HUES6 (cell line): ENCODE measurements around the gene HOPX.

Experiments
- H3K27ac ChIP-seq: 2 replicates; pipeline ENCODE4 v1.7.0; 2013; ENCODE audit warnings: low read depth, mild to moderate bottlenecking, low read length, inconsistent platforms
- H3K27me3 ChIP-seq: 2 replicates; pipeline ENCODE4 v1.6.1; 2013; ENCODE audit warnings: low read length; ENCODE audit not compliant: control insufficient read depth, insufficient read depth
- H3K36me3 ChIP-seq: 2 replicates; pipeline ENCODE4 v1.6.1; 2013; ENCODE audit warnings: low read length; ENCODE audit not compliant: control insufficient read depth, insufficient read depth
- H3K4me1 ChIP-seq: 2 replicates; pipeline ENCODE4 v1.6.1; 2013; ENCODE audit warnings: low read length; ENCODE audit not compliant: control insufficient read depth, insufficient read depth
- H3K4me3 ChIP-seq: 2 replicates; pipeline ENCODE4 v1.5.1; 2013; ENCODE audit warnings: low read depth, low read length
- H3K9ac ChIP-seq: one replicate; pipeline ENCODE4 v1.6.1; 2013; ENCODE audit warnings: mild to moderate bottlenecking, low read length
- H3K9me3 ChIP-seq: 2 replicates; pipeline ENCODE4 v1.6.1; 2013; ENCODE audit warnings: low read depth, low read length; ENCODE audit not compliant: control insufficient read depth, insufficient read depth

Gene HOPX

DNA sequence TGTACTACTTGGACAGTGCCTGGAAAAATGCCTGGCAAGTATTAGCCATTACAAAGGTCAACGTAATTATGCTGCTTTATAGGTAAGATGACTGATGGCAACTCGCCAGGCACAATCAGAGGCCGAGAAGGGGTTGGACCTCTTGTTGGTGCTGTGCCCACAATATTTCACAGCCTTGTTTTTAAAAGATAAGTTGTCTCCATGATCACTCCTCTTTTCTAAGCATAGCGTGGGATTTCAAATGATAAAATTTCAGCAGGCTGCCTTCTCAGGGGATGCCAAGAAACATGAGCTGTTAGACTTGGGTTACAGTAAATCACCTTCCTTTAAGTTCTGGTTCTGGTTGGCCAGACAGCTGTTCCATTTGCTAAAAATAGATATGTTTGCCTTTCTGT lies 26.9 kb downstream of the HOPX start:
- H3K9ac ChIP-seq, result no peak overlapping the region
- H3K27ac ChIP-seq, result no peak overlapping the region
- no peaks in the 10 kb centered on the region for H3K36me3 ChIP-seq
- H3K9me3 ChIP-seq, result no peaks in the 10 kb centered on the region
- H3K27me3 ChIP-seq, result peaks cover 76% of the 10 kb centered on the region
- H3K4me3 ChIP-seq, result no peak overlapping the region
- 0 out of 2 replicates have a peak, but pooled peaks cover 4% of the 10 kb centered on the region for H3K4me1 ChIP-seq

DNA sequence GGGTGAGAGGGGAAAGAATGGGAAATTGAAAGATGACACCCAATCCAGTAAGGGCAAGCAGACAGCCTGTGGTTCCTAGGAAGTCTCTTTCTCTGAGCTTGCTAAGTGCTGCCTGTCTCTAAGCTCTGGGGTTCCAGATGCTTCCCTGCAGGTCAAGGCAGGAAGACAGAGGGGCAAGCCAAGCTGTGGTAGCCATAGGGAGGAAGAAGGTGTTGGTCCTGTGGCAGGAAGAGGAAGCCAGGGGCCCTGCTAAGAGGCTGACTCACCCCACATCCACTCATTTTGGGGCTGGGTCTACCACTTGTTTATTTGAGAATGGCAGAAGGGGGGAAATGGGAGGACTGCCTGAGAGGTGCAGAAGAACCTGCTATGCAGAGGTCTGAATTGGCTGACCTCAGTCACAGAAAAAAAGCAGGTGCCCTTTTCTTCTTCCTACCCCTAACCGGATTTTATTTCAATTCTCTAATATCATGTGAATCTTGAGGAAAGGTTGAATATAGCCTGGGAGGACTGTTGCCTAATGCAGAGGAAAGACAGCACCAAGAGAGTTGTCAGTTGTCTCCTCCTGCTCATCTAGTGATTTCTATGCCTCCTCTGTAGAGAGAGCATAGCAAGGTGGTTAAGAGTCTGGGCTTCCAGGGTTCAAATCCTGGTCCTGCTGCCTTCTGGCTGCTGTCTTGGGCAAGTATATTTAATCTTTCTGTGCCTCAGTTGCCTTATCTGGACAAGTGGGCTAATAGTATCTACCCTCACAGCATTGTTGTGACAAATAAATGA lies 27.4 kb downstream of the HOPX start:
- H3K36me3 ChIP-seq, result no peaks in the 10 kb centered on the region
- H3K27ac ChIP-seq, result no peak overlapping the region
- H3K27me3 ChIP-seq, result peaks cover 70% of the 10 kb centered on the region
- no peak overlapping the region for H3K4me3 ChIP-seq
- 0 out of 2 replicates have a peak, but pooled peaks cover 4% of the 10 kb centered on the region for H3K4me1 ChIP-seq
- H3K9ac ChIP-seq, result no peak overlapping the region
- no peaks in the 10 kb centered on the region for H3K9me3 ChIP-seq

DNA sequence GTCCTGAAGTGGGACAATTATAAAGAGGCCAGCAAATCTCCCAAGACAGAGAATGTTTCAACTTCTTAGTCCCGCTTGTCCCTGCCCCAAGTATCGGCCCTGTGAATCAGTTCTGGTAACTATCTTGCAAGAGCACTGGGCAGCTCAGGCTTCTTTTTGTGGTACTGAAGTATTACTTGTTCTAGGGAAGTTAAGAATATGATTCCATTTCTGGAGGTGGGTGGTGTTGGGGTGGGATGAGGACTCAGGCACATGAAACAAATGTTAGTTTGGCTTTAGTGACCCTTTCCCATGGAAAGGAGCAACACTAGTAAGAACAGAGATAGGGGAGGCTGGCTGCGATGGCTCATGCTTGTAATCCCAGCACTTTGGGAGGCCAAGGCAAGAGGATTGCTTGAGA lies 28.9 kb downstream of the HOPX start:
- Histone ChIP-seq H3K27me3 (peaks cover 56% of the 10 kb centered on the region), H3K4me3 (no peak overlapping the region), H3K9me3 (no peaks in the 10 kb centered on the region), H3K27ac (no peak overlapping the region), H3K4me1 (0 out of 2 replicates have a peak, but pooled peaks cover 4% of the 10 kb centered on the region), H3K36me3 (no peaks in the 10 kb centered on the region), H3K9ac (no peak overlapping the region)

DNA sequence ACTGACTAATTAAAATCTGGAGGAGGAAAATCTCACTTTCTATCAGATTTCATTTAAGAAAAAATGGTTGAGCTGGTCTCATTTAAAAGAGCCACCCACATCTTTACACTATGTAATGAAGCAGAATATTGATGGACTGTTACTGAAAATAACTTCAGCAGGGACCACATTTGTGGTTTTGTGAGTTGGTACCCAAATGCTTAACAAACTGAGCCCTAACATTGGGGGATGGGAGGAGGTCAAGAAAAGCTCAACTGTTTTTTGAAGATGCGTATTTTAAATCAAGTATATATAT lies 30.1 kb downstream of the HOPX start:
- Histone ChIP-seq H3K4me1 (no peaks in the 10 kb centered on the region), H3K4me3 (no peak overlapping the region), H3K27me3 (peaks cover 44% of the 10 kb centered on the region), H3K9ac (no peak overlapping the region), H3K36me3 (no peaks in the 10 kb centered on the region), H3K9me3 (peaks cover 6% of the 10 kb centered on the region), H3K27ac (no peak overlapping the region)

DNA sequence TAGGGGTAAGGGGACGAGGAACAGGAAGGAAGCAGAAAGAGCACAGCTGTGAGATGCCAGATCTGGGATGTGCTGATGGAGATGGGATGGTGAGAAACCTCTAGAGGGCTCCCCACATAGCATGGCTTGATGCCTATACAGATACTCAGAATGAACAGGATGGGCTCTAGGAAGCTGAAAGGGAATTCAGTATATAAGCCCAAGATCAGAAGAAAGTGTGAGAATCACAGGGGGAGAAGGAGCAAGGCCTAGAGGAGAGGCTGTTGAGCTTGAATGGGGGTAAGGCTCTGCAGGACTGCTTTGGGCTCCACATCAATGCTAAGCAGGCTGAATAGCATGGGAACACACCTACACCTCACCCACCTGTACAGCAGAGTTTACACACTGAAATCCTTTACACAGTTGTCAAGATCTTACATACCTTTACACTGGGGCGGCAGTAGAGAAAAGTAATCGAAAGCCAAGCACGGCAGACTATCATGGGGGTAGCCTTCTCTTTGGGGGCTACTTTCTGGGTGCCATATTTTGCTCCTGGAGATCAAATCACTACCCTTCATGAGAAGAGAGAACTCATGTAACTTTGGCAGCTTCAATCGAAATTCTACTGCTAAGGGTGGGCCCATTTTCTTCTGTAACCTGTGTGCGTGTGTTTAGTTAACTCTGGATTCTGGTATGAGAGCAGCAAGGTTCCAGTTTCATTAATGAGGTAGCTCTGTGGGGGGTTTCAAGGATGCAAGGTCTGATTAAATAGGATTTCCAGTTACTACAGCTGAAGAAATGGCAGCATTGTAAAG lies 30.6 kb downstream of the HOPX start:
- H3K36me3 ChIP-seq, result no peaks in the 10 kb centered on the region
- H3K27me3 ChIP-seq, result peaks cover 38% of the 10 kb centered on the region
- H3K4me3 ChIP-seq, result no peak overlapping the region
- no peak overlapping the region for H3K9ac ChIP-seq
- peaks cover 9% of the 10 kb centered on the region for H3K9me3 ChIP-seq
- H3K4me1 ChIP-seq, result no peaks in the 10 kb centered on the region
- H3K27ac ChIP-seq, result no peak overlapping the region

DNA sequence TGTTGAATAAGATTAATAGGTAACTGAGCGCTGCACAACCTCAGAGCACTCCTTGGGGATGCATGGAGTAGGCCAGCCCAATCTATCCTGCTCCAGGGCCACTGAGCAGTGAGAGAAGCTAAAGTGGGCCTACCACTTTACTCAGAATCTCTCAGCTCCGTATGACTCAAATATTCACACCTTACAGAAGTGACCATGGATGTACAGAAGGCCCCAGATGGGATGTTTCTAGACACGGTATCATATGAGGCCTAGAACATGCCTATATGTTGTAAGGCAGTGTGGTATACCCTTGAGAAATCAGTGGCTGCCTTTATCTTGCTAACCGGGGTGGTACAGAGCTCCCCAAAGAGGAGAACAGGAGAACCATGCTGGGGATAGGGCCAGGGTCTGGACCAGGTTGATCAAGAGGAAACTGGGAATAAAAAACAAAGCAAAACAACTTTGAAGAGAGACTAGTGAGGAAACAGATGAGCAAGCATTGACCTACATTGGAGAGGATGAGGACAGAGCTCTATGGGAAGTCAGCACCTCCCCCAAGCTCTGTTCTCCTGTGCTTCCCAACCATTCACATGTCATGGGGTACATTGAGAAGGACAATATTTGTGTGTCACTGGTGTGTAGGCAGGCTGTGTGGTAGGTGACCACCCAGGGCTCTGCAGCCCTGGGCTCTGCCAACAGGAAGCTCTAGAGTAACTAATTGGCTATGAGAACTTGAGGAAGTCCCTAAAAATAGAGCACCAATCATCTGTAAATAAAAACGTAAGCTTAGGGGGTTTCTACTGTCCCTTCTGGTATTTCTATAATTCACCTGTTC lies 31.4 kb downstream of the HOPX start:
- no peak overlapping the region for H3K27ac ChIP-seq
- no peaks in the 10 kb centered on the region for H3K4me1 ChIP-seq
- H3K9me3 ChIP-seq, result peaks cover 9% of the 10 kb centered on the region
- H3K9ac ChIP-seq, result no peak overlapping the region
- peaks cover 30% of the 10 kb centered on the region for H3K27me3 ChIP-seq
- no peaks in the 10 kb centered on the region for H3K36me3 ChIP-seq
- no peak overlapping the region for H3K4me3 ChIP-seq

DNA sequence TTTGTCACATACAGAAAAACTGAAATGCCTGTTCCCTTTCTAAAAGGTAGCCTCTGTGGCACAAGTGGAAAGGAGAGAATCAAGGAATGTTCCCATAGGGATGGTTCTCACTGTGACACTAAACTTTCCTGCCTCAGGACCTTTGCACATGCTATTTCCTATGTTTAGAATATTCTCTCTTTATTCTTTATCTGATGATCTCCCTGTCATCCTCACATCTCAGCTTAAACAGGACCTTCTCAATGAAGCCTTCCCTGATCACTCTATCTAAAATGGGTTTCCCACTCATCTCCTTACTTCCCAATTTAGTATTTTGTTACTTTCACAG lies 32.3 kb downstream of the HOPX start:
- H3K9ac ChIP-seq, result no peak overlapping the region
- H3K36me3 ChIP-seq, result no peaks in the 10 kb centered on the region
- H3K27ac ChIP-seq, result no peak overlapping the region
- H3K4me3 ChIP-seq, result no peak overlapping the region
- peaks cover 22% of the 10 kb centered on the region for H3K27me3 ChIP-seq
- no peaks in the 10 kb centered on the region for H3K4me1 ChIP-seq
- H3K9me3 ChIP-seq, result peaks cover 9% of the 10 kb centered on the region

DNA sequence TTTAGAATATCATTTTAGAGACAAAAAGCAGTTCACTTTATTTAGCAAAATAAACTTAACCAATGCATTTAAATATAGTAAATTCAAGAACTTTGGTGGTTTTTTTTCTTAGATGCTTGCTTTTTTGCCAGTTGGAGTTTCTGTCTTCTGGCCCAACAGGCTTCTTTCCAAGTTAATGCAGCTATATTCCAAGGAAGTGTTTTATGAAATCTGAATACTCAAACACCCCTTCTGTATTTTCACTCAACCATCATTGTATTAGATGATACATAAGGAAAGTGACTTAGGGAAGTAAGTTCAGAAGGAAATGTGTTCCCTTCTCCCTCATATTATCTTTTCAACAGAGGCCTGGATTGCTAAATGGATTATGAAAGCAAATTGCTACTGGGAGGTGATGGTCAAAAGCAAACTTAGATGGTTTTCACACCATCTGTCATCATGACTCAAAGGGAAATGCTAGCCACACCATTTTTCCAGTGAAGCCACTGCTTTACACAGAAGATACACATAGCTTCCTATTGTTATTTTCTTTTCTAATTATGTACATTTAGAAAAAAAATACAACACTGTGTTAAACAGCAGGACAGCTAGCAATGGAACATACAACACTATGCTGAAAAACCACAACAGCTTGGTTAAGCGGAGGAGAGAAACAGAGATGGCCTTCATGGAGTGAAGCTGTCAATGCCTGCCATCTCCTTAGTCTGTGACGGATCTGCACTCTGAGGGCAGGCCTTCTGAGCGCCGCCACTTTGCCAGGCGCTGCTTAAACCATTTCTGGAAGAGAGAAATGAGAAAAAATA lies 32.9 kb downstream of the HOPX start:
- H3K4me3 ChIP-seq, result no peak overlapping the region
- H3K27me3 ChIP-seq, result peaks cover 16% of the 10 kb centered on the region
- H3K27ac ChIP-seq, result no peak overlapping the region
- H3K36me3 ChIP-seq, result no peaks in the 10 kb centered on the region
- H3K4me1 ChIP-seq, result no peaks in the 10 kb centered on the region
- H3K9me3 ChIP-seq, result peaks cover 9% of the 10 kb centered on the region
- H3K9ac ChIP-seq, result no peak overlapping the region

DNA sequence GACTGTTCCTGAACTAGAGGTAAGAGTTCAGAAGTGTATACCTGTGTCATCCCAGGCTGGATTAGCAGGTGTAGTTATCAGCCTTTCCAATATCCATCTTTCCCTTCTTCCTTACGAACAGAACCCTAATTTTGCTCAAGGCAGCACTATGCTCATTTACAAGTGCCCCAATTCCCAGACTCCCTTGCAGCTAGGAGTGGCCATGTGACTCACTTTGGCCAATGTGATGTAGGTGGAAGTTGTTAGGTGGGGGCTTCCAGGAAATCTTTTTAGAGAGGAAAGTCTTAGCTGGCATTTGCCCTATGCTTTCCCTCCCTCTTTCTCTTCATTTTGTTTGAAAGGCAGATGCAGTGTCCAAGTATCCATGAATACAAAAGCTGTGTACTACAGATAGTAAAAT lies 34.8 kb downstream of the HOPX start:
- Histone ChIP-seq H3K9me3 (peaks cover 9% of the 10 kb centered on the region), H3K27ac (no peak overlapping the region), H3K9ac (no peak overlapping the region), H3K4me1 (no peaks in the 10 kb centered on the region), H3K27me3 (0 out of 2 replicates have a peak, but pooled peaks cover 1% of the 10 kb centered on the region), H3K36me3 (no peaks in the 10 kb centered on the region), H3K4me3 (no peak overlapping the region)

DNA sequence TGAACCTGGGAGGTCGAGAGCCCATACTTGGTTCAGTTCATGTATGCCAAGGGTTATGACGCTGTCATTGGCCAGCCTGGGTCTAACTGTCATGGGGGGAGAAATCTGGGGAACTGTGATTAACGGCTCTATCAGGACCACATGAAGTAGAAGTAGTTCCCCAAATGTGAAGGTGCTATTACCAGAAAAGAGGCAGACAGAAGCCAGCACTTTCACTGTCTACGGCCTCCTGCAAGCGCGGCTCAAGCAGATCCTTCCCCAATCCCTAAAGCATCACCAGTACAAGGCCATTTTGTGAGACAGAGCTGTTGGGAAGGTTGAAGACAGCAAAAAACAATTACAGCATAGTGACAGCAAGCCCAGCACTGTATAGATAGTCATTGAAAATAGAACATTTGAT lies 37.5 kb downstream of the HOPX start:
- H3K27me3 ChIP-seq, result no peaks in the 10 kb centered on the region
- no peaks in the 10 kb centered on the region for H3K4me1 ChIP-seq
- no peak overlapping the region for H3K27ac ChIP-seq
- no peaks in the 10 kb centered on the region for H3K36me3 ChIP-seq
- peaks cover 9% of the 10 kb centered on the region for H3K9me3 ChIP-seq
- no peak overlapping the region for H3K4me3 ChIP-seq
- no peak overlapping the region for H3K9ac ChIP-seq
